Thymus (tissue), 11 donors: ENCODE data around the gene DCAF12L2. TPM values are rescaled to one million over a fixed set of nuclear protein-coding genes. Genes with fewer than 3 reads are reported as not detected.

Experiments
- DNase-seq, 9 donors: peaks; one replicate each; pipeline ENCODE4 v3.0.0-alpha.2; 2013; ENCODE audit warnings: low spot score in 9 of 9, low read depth in 6 of 9, missing footprints in 1 of 9
- H3K27ac ChIP-seq, 2 donors: one replicate each; pipeline ENCODE4 v1.5.1; 2013; ENCODE audit warnings: control low read depth in 1 of 2, low read depth in 1 of 2, low read length in 1 of 2, mild to moderate bottlenecking in 1 of 2, moderate library complexity in 1 of 2
- H3K27me3 ChIP-seq, 2 donors: one replicate each; pipeline ENCODE4 v1.5.1; 2013; ENCODE audit warnings: low read length in 1 of 2; ENCODE audit not compliant: control insufficient read depth in 2 of 2, insufficient read depth in 1 of 2
- H3K36me3 ChIP-seq, 2 donors: one replicate each; pipeline ENCODE4 v1.5.1; 2013; ENCODE audit warnings: low read length in 1 of 2, mild to moderate bottlenecking in 1 of 2, moderate library complexity in 1 of 2; ENCODE audit not compliant: control insufficient read depth in 2 of 2, insufficient read depth in 2 of 2
- H3K4me1 ChIP-seq, 2 donors: one replicate each; pipeline ENCODE4 v1.5.1; 2013; ENCODE audit warnings: low read length in 2 of 2; ENCODE audit not compliant: control insufficient read depth in 2 of 2, insufficient read depth in 2 of 2
- H3K4me3 ChIP-seq, 2 donors: one replicate each; pipeline ENCODE4 v1.5.1; 2013; ENCODE audit warnings: low read length in 2 of 2, control low read depth in 1 of 2, mild to moderate bottlenecking in 1 of 2
- H3K9me3 ChIP-seq, 2 donors: one replicate each; pipeline ENCODE4 v1.5.1; 2013; ENCODE audit warnings: low read length in 1 of 2, mild to moderate bottlenecking in 1 of 2; ENCODE audit not compliant: control insufficient read depth in 2 of 2, insufficient read depth in 1 of 2
- WGBS: extraction: QIAGEN DNeasy Blood & Tissue Kit; methylation state at CpG from one replicate; pipeline ENCODE4 v1.1.7; 2013; 5-methylcytosine and 5-hydroxymethylcytosine counted together
- polyA plus RNA-seq: library from polyadenylated mRNA; stranded (reverse); fragments of 200-250 nt; gene quantifications from one replicate; pipeline ENCODE4 v1.2.3, GENCODE V29; 2013
- total RNA-seq: library from RNA; stranded (reverse); fragments of 120-200 nt; gene quantifications from one replicate; pipeline ENCODE4 v1.2.4, GENCODE V29; 2013
- donor health status: healthy.

DCAF12L2 gene
- total and polyA plus RNA-seq, 2 donors, result 0.14 to 0.42 TPM

GRCh38 chrX:126141014-126141413 is 25.1 kb downstream of the DCAF12L2 start:
- H3K4me3 ChIP-seq, result no peak overlapping the region
- H3K36me3 ChIP-seq, result no peaks in the 10 kb centered on the region
- H3K9me3 ChIP-seq, result no peaks in the 10 kb centered on the region
- no peaks in the 10 kb centered on the region for H3K27me3 ChIP-seq
- no peaks in the 10 kb centered on the region for H3K4me1 ChIP-seq
- no peak for DNase-seq
- 70% methylated on average over 2 of the region's 2 CpGs for WGBS
- no peak overlapping the region for H3K27ac ChIP-seq

DNA sequence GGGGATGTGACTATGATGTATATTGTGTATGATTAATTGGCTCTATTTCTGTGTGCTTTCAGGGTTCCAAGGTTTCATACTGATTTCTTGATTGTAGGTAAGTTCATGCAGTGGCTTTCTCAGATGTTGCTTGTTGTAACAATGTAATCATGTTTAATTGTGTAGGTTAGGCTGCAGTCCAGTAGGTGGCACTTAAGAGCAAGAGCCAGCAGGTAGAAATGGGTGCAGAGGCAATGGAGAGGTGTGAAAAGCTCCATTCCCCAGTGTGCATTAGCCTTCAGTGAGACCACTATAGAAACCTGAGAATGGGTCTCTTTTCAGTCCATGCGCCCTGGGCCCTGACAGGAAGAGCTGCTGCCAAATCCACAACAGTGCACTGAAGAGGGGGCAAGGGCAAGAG is 28.2 kb downstream of the DCAF12L2 start:
- Histone ChIP-seq H3K9me3 (no peaks in the 10 kb centered on the region), H3K4me1 (no peaks in the 10 kb centered on the region), H3K36me3 (no peaks in the 10 kb centered on the region), H3K27me3 (no peaks in the 10 kb centered on the region), H3K4me3 (no peak overlapping the region), H3K27ac (no peak overlapping the region)
- no peak for DNase-seq
- 100% methylated on average over 1 of the region's 1 CpG for WGBS

GRCh38 chrX:126124721-126125120 is 41.4 kb downstream of the DCAF12L2 start:
- no peak overlapping the region for H3K4me3 ChIP-seq
- no peaks in the 10 kb centered on the region for H3K36me3 ChIP-seq
- H3K27ac ChIP-seq, result no peak overlapping the region
- no peak for DNase-seq
- no peaks in the 10 kb centered on the region for H3K4me1 ChIP-seq
- 82% methylated on average over 2 of the region's 2 CpGs for WGBS
- H3K9me3 ChIP-seq, result no peaks in the 10 kb centered on the region
- no peaks in the 10 kb centered on the region for H3K27me3 ChIP-seq
